HG02981 (cell line): ENCODE data around the gene TUBB4B.

Source experiments
- ATAC-seq: cut with Tn5 transposase; IDR thresholded peaks from one replicate; pipeline ENCODE4 v1.9.1; 2021; ENCODE audit warnings: mild to moderate bottlenecking, moderate library complexity; ENCODE audit not compliant: unreplicated experiment

The TUBB4B gene

GRCh38 chr9:137211532-137211931, 29.6 kb upstream of the TUBB4B start:
- no peak for ATAC-seq

- ATAC-seq, result no peak
Observed at GRCh38 chr9:137212520-137212919, 28.6 kb upstream of the TUBB4B start.

- no peak for ATAC-seq
Observed at GRCh38 chr9:137213160-137214060, 27.7 kb upstream of the TUBB4B start.

GRCh38 chr9:137214620-137215019, 26.5 kb upstream of the TUBB4B start:
- no peak for ATAC-seq

GRCh38 chr9:137215196-137215986, 25.7 kb upstream of the TUBB4B start:
- no peak for ATAC-seq

GRCh38 chr9:137216188-137216965, 24.7 kb upstream of the TUBB4B start:
- ATAC-seq, result no peak

GRCh38 chr9:137217276-137218211, 23.5 kb upstream of the TUBB4B start:
- no peak for ATAC-seq

GRCh38 chr9:137218212-137218753, 22.8 kb upstream of the TUBB4B start:
- ATAC-seq, result no peak

GRCh38 chr9:137218754-137219271, 22.3 kb upstream of the TUBB4B start:
- no peak for ATAC-seq

- ATAC-seq, result no peak
Observed at GRCh38 chr9:137219757-137220316, 21.2 kb upstream of the TUBB4B start.

- ATAC-seq, result no peak
Observed at GRCh38 chr9:137220317-137221094, 20.6 kb upstream of the TUBB4B start.

GRCh38 chr9:137221095-137221505, 20.0 kb upstream of the TUBB4B start:
- ATAC-seq, result no peak

- ATAC-seq, result no peak
Observed at GRCh38 chr9:137221506-137222111, 19.5 kb upstream of the TUBB4B start.

GRCh38 chr9:137222190-137223077, 18.7 kb upstream of the TUBB4B start, which contains the start of gene RNF208:
TSS of gene RNF208 (minus strand) at chr9:137222240. CDS start at chr9:137221212, 1,028 bp downstream.
- ATAC-seq, result peak; percentile 2

- peak; percentile 70 for ATAC-seq
Observed at GRCh38 chr9:137223078-137223970, 17.8 kb upstream of the TUBB4B start.
